Right lobe of liver (tissue), 4 donors: ENCODE measurements around the gene PPP1R1B.

Experiments used
- CTCF ChIP-seq, 4 donors: fragments of 200-600 bp in 3 of 4; fragments of 450-650 bp in 1 of 4; IDR thresholded peaks; one replicate each; pipeline versions ENCODE4 v1.5.1 to v1.8.0; 2016 to 2022; ENCODE audit warnings: antibody characterized with exemption in 4 of 4, mild to moderate bottlenecking in 2 of 4
- POLR2A ChIP-seq: fragments of 450-650 bp; IDR thresholded peaks from one replicate; pipeline ENCODE4 v1.6.1; 2017; ENCODE audit warnings: antibody characterized with exemption, mild to moderate bottlenecking
- donor health status: DM: no; HTN: no; CAD: no.
- donor health status: DM: no; HTN: no; CAD: no.
- donor health status: DM: no; HTN: yes; CAD: no.

GRCh38 chr17:39601758-39602532 lies 24.8 kb upstream of the PPP1R1B start:
- TF ChIP-seq CTCF (IDR thresholded peaks at IDR 0.05) = no peak
- TF ChIP-seq POLR2A = no peak
